OCI-LY3 (cell line): Measurements from ENCODE around the gene ISOC1.

ENCODE experiments used
- H2AFZ ChIP-seq: fragments of 200-600, 300-600 bp; shearing (Covaris generic); 2 replicates; pipeline ENCODE4 v1.6.0; 2014; ENCODE audit warnings: antibody characterized with exemption, low read depth, low read length
- H3K27ac ChIP-seq: fragments of 200-600, 300-600 bp; sonication (generic); 2 replicates; pipeline ENCODE4 v1.5.1; 2014; ENCODE audit warnings: mild to moderate bottlenecking, low read length, moderate library complexity, mixed read lengths
- H3K27me3 ChIP-seq: fragments of 200-600, 300-600 bp; sonication (generic); 2 replicates; pipeline ENCODE4 v1.6.1; 2014; ENCODE audit warnings: low read depth, low read length, mixed read lengths
- H3K36me3 ChIP-seq: fragments of 200-600, 300-600 bp; sonication (generic); replicated peaks from 2 replicates; pipeline ENCODE3; 2014; ENCODE audit warnings: low read depth, low read length, mixed read lengths
- H3K4me1 ChIP-seq: fragments of 300-600, 200-600 bp; sonication (generic); 2 replicates; pipeline ENCODE4 v1.6.1; 2014; ENCODE audit warnings: low read length, mixed read lengths
- H3K4me2 ChIP-seq: fragments of 200-600, 300-600 bp; sonication (generic); 2 replicates; pipeline ENCODE4 v1.6.1; 2014; ENCODE audit warnings: low read length, mixed read lengths
- H3K4me3 ChIP-seq: fragments of 300-600, 200-600 bp; sonication (generic); 2 replicates; pipeline ENCODE4 v1.5.1; 2014; ENCODE audit warnings: antibody characterized with exemption, mild to moderate bottlenecking, low read length, moderate library complexity
- H3K79me2 ChIP-seq: fragments of 300-600, 200-600 bp; shearing (Covaris generic); 2 replicates; pipeline ENCODE4 v1.6.1; 2014; ENCODE audit warnings: mild to moderate bottlenecking, low read length, mixed read lengths
- H3K9ac ChIP-seq: fragments of 300-600, 200-600 bp; shearing (Covaris generic); 2 replicates; pipeline ENCODE4 v1.6.0; 2014; ENCODE audit warnings: mild to moderate bottlenecking, low read length, moderate library complexity
- H3K9me3 ChIP-seq: fragments of 200-600, 300-600 bp; shearing (Covaris generic); 2 replicates; pipeline ENCODE4 v1.6.1; 2014; ENCODE audit warnings: low read length, mixed read lengths; ENCODE audit not compliant: insufficient read depth
- H4K20me1 ChIP-seq: fragments of 200-600, 300-600 bp; sonication (generic); 2 replicates; pipeline ENCODE4 v1.6.1; 2016; ENCODE audit warnings: low read length, mixed read lengths; ENCODE audit not compliant: insufficient read depth
- CTCF ChIP-seq: fragments of 200-600, 300-600 bp; sonication (generic); IDR thresholded peaks from 2 replicates; pipeline ENCODE4 v1.5.1; 2014; ENCODE audit warnings: antibody characterized with exemption, low read length, low read depth
- EZH2phosphoT487 ChIP-seq: fragments of 200-600 bp; shearing (Covaris generic); IDR thresholded peaks from 2 replicates; pipeline ENCODE4 v1.6.1; 2018; ENCODE audit warnings: antibody characterized with exemption, mixed run types, low read depth

The ISOC1 gene

GRCh38 chr5:129063483-129064113 lies 31.0 kb upstream of the ISOC1 start:
- Histone ChIP-seq H3K27me3 (no peaks in the 10 kb centered on the region), H3K79me2 (no peaks in the 10 kb centered on the region), H2AFZ (no peak overlapping the region), H4K20me1 (no peaks in the 10 kb centered on the region), H3K4me2 (no peak overlapping the region), H3K9me3 (no peaks in the 10 kb centered on the region), H3K4me3 (no peak overlapping the region), H3K27ac (no peak overlapping the region), H3K36me3 (no peaks in the 10 kb centered on the region), H3K9ac (no peak overlapping the region), H3K4me1 (no peaks in the 10 kb centered on the region)
- TF ChIP-seq EZH2phosphoT487 (no peak), CTCF (no peak)

- TF ChIP-seq CTCF (no peak), EZH2phosphoT487 (no peak)
Observed at GRCh38 chr5:129065721-129066120, 28.8 kb upstream of the ISOC1 start.

GRCh38 chr5:129067745-129068144 lies 26.8 kb upstream of the ISOC1 start:
- Histone ChIP-seq H3K4me2 (no peak overlapping the region), H3K4me3 (no peak overlapping the region), H3K4me1 (no peaks in the 10 kb centered on the region), H3K9me3 (no peaks in the 10 kb centered on the region), H3K36me3 (no peaks in the 10 kb centered on the region), H4K20me1 (no peaks in the 10 kb centered on the region), H3K79me2 (no peaks in the 10 kb centered on the region), H3K27me3 (no peaks in the 10 kb centered on the region), H2AFZ (no peak overlapping the region), H3K9ac (no peak overlapping the region), H3K27ac (no peak overlapping the region)
- TF ChIP-seq CTCF (no peak), EZH2phosphoT487 (no peak)

More at GRCh38 chr5:129065721-129066120, 28.8 kb upstream of the ISOC1 start:
- Histone ChIP-seq H2AFZ (no peak overlapping the region), H3K9ac (no peak overlapping the region), H3K9me3 (no peaks in the 10 kb centered on the region), H3K27ac (no peak overlapping the region), H3K36me3 (no peaks in the 10 kb centered on the region), H3K4me1 (no peaks in the 10 kb centered on the region), H3K79me2 (no peaks in the 10 kb centered on the region), H3K4me3 (no peak overlapping the region), H3K27me3 (no peaks in the 10 kb centered on the region), H3K4me2 (no peak overlapping the region), H4K20me1 (no peaks in the 10 kb centered on the region)

GRCh38 chr5:129069292-129069691 lies 25.3 kb upstream of the ISOC1 start:
- no peak for TF ChIP-seq EZH2phosphoT487
- TF ChIP-seq CTCF = no peak
- no peak overlapping the region for H3K4me3 ChIP-seq

More at GRCh38 chr5:129069292-129069691, 25.3 kb upstream of the ISOC1 start:
- Histone ChIP-seq H2AFZ (no peak overlapping the region), H3K4me2 (no peak overlapping the region), H4K20me1 (no peaks in the 10 kb centered on the region), H3K9ac (no peak overlapping the region), H3K79me2 (no peaks in the 10 kb centered on the region), H3K9me3 (no peaks in the 10 kb centered on the region), H3K4me1 (no peaks in the 10 kb centered on the region), H3K27ac (no peak overlapping the region), H3K27me3 (no peaks in the 10 kb centered on the region), H3K36me3 (no peaks in the 10 kb centered on the region)
